ENCODE results near the gene NUP155.
"Not testable (repeated sequence)": the region's sequence is repeated elsewhere in the genome, so short reads cannot be mapped to it uniquely, and the experiment has no call there.

Gene NUP155

DNA sequence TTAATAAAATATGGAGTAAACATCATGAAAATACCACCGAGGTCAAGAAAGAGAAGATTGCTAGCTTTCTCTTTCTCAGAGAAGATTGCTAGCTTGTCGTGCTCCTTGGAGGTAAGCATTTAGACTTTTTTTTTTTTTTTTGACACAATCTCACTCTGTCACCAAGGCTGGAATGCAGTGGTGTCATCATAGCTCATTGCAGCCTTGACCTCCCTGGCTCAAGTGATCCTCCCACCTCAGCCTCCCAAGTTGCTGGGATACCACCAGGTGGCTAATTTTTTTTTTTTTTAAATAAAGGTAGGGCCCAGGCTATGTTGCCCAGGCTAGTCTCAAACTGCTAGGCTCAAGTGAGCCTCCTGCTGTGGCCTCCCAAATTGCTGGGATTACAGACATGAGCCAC, 95.4 kb downstream of the NUP155 start:
- no peak for DNase-seq

GRCh38 chr5:37272511-37272910, 98.4 kb downstream of the NUP155 start:
- DNase-seq = no peak

- not testable (repeated sequence) for DNase-seq
Observed at GRCh38 chr5:37268100-37268499, 102.8 kb downstream of the NUP155 start.

GRCh38 chr5:37255774-37256358, 115.0 kb downstream of the NUP155 start:
- no peak for DNase-seq

- no peak for DNase-seq
Observed at GRCh38 chr5:37254581-37254980, 116.3 kb downstream of the NUP155 start.

- DNase-seq = no peak
Observed at GRCh38 chr5:37251665-37252064, 119.2 kb downstream of the NUP155 start.

GRCh38 chr5:37249815-37250164, 121.1 kb downstream of the NUP155 start:
- DNase-seq = no peak

DNA sequence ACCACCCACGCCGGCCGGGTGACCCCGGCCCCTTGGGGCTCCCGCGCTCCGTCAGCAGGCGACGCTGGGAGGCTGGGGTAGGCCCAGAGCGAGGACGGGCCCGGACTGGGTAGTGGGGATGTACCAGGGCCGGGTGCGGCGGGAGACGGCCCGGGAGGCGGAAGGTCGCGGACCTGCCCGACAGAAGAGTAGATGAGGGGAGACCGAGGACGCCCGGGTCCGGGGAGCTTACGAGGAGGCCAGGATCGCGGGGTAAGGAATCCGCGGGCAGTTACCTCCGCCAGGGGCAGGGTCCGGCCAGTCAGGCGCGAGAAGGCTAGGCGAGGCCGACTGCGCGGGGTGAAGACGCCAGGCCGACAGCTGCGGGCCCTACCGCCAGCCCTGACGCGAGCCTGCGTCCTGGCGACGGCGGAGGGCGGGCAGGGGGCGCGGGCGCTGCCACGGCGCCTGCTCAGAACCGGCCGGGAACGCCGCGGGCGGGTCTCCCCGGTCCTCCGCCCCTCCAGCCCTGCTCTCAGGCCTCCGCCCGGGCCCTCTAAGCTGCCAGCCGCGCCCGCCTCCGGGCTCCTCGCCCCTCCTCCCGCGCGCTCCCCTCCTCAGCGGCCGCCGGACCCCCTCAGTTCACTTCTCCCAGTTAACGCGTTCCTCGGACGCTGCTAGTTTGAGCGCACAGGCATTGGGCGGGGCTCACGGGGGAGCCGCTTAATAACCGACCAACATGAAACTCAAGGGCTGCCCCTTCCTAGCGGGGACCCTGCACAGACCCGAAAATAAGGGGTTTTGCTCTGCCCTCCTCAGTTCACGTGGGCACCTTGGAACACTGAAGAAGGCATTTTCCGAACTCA, 121.7 kb downstream of the NUP155 start, which contains the start of gene CPLANE1:
TSS of gene CPLANE1 (minus strand) at position 407 of the 845 bp plus-strand sequence. CDS start 1,678 bp downstream, outside the sequence.
- DNase-seq = peak; percentile 16

GRCh38 chr5:37248421-37248969, 122.4 kb downstream of the NUP155 start:
- DNase-seq = no peak

DNA sequence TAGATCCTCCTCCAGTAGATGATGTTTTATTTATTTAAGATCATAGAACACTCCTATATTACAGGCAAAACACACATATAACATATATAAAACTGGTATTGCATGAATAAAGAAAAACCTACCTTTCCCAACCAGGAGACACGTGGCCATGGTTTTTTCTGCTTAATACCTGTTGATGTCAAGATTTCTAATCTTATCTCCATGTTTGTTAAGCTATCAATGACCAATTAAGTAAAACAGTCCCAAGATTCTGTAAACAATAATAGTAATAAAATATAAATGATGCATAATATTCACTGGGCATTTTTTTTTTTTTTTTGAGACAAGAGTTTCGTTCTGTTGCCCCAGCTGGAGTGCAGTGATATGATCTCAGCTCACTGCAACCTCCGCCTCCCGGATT, 123.4 kb downstream of the NUP155 start:
- DNase-seq = no peak

DNA sequence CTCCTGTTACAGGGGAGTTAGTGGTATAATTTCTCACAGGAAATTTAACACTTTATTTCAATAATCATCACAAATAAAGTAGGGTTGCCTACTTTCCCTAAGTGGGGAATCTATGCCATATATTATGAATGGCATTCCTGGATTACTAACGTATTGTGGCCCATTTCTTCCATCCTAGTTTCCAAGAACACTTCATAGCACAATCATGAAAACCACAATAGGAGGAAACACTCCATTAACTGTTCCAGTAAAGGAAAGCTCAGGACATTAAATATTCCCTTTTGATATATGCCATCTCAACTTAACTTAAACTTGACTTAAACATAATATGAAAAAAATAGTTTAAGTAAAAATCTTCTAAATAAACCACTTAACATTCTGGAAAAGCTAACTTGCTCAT, 123.9 kb downstream of the NUP155 start:
- no peak for DNase-seq

Measured in NCI-H2029 treated with DMSO at 0.1 percent for 48 hours (cell line).